ENCODE measurements around the gene CCDC177.

GRCh38 chr14:69600304-69600891 lies 25.7 kb upstream of the CCDC177 start:
- TF ChIP-seq CTCF (conservative IDR thresholded peaks at IDR 0.05 in 1 of 2, IDR thresholded peaks at IDR 0.05 in 1 of 2; ENCODE audit: low read depth in 1 of 2, low read length in 2 of 2) (no peak), EZH2 (IDR thresholded peaks at IDR 0.05; ENCODE audit: low read length, missing control alignments) (no peak)

Data from fibroblast of lung (primary cell).